Esophagus mucosa (tissue), 1 donor: ENCODE results near the gene ADCY6. TPM values are rescaled to one million over a fixed set of nuclear protein-coding genes. Genes with fewer than 3 reads are reported as not detected.
"Not testable (repeated sequence)": the region's sequence is repeated elsewhere in the genome, so short reads cannot be mapped to it uniquely, and the experiment has no call there.

ENCODE experiments used
- ATAC-seq: fragments of 200-7000 bp; cut with Tn5 transposase; one replicate; pipeline ENCODE4 v1.9.1; 2020
- total RNA-seq: library from RNA; stranded (reverse); gene quantifications from one replicate; pipeline ENCODE4 v1.2.4, GENCODE V29; 2023
- donor health status: DM: yes; HTN: yes; CAD: no.

The ADCY6 gene
- total RNA-seq, 1 donor from 2014 or later: 11.1 TPM

- ATAC-seq: no peak
These were observed 38.7 kb downstream of the ADCY6 start for GRCh38 chr12:48750215-48750614.

- ATAC-seq: no peak
These were observed 44.5 kb downstream of the ADCY6 start for GRCh38 chr12:48744251-48745008.

- no peak for ATAC-seq
These were observed 49.1 kb downstream of the ADCY6 start for GRCh38 chr12:48739618-48740269.

- no peak for ATAC-seq
These were observed 52.4 kb downstream of the ADCY6 start for GRCh38 chr12:48736456-48736855.

- no peak for ATAC-seq
These were observed 60.1 kb downstream of the ADCY6 start for GRCh38 chr12:48728807-48729206.

GRCh38 chr12:48720737-48721136, 68.2 kb downstream of the ADCY6 start:
- ATAC-seq: not testable (repeated sequence)

GRCh38 chr12:48720171-48720570, 68.7 kb downstream of the ADCY6 start:
- not testable (repeated sequence) for ATAC-seq

- ATAC-seq: not testable (repeated sequence)
These were observed 69.9 kb downstream of the ADCY6 start for GRCh38 chr12:48719002-48719401.

- ATAC-seq: no peak
These were observed 71.6 kb downstream of the ADCY6 start for GRCh38 chr12:48717252-48717695.

- peak; percentile 98 for ATAC-seq
These were observed 72.2 kb downstream of the ADCY6 start, which contains the start of gene CCNT1 for GRCh38 chr12:48716493-48717251. Gene CCNT1, minus strand, starts transcription at chr12:48716707. Its CDS starts 32 bp downstream, at chr12:48716675.

Other genes with a start within 250 kb of the ADCY6 start
- not detected for gene LALBA, start 219.0 kb downstream of the ADCY6 start, total RNA-seq
- gene KANSL2, start 106.9 kb downstream of the ADCY6 start, total RNA-seq: 23.3 TPM
- 17.9 TPM for gene CCNT1, start 72.4 kb downstream of the ADCY6 start, total RNA-seq
- 28.8 TPM for gene CACNB3, start 29.4 kb upstream of the ADCY6 start, total RNA-seq
- 37.3 TPM for gene DDX23, start 63.1 kb upstream of the ADCY6 start, total RNA-seq
- 2.6 TPM for gene RND1, start 76.8 kb upstream of the ADCY6 start, total RNA-seq
- 13.1 TPM for gene FKBP11, start 136.4 kb upstream of the ADCY6 start, total RNA-seq
- gene ARF3, start 168.4 kb upstream of the ADCY6 start, total RNA-seq: 144 TPM
- gene WNT10B, start 182.6 kb upstream of the ADCY6 start, total RNA-seq: 0.48 TPM
- not detected for gene WNT1, start 189.2 kb upstream of the ADCY6 start, total RNA-seq
- 0.28 TPM for gene DDN, start 210.3 kb upstream of the ADCY6 start, total RNA-seq
- gene PRKAG1, start 229.7 kb upstream of the ADCY6 start, total RNA-seq: 52.8 TPM